K562 (cell line): ENCODE measurements around the gene SAT2. TPM values are rescaled to one million over a fixed set of nuclear protein-coding genes. Genes with fewer than 3 reads are reported as not detected.
A peak's percentile ranks its signal among the peaks of the same experiment; 100 is the strongest.

ENCODE experiments used
- BCL6 ChIP-seq: fragments of 250-450 bp; sonication (Bioruptor Pico); IDR thresholded peaks from 2 replicates; pipeline ENCODE4 v1.4.0; 2020
- CBFA2T2 ChIP-seq: fragments of 450-650 bp; conservative IDR thresholded peaks from 2 replicates; pipeline ENCODE4 v1.6.1; 2017; ENCODE audit warnings: mild to moderate bottlenecking
- DNMT1 ChIP-seq: fragments of 450-650 bp; IDR thresholded peaks from 2 replicates; pipeline ENCODE4 v1.6.1; 2016; ENCODE audit warnings: antibody characterized with exemption, mild to moderate bottlenecking
- HIVEP1 ChIP-seq: fragments of 250-450 bp; sonication (Bioruptor Pico); IDR thresholded peaks from 2 replicates; pipeline ENCODE4 v1.4.0; 2020; ENCODE audit warnings: mild to moderate bottlenecking
- LARP7 ChIP-seq: fragments of 450-650 bp; IDR thresholded peaks from 2 replicates; pipeline ENCODE4 v1.6.1; 2016
- MTF1 ChIP-seq: fragments of 250-450 bp; sonication (Bioruptor Pico); IDR thresholded peaks from 2 replicates; pipeline ENCODE4 v1.9.0; 2021; ENCODE audit warnings: moderate library complexity, mild to moderate bottlenecking, inconsistent platforms, borderline replicate concordance
- SREBF2 ChIP-seq: sonication (generic); formaldehyde crosslinking; IDR thresholded peaks from 2 replicates; pipeline ENCODE4 v1.4.0; 2020; ENCODE audit warnings: mild to moderate bottlenecking, missing genetic modification reagents
- U2AF1 ChIP-seq: fragments of 200-400 bp; formaldehyde crosslinking; optimal IDR thresholded peaks from 2 replicates; pipeline ENCODE3; 2017; ENCODE audit warnings: mild to moderate bottlenecking, low read depth, low read length, moderate library complexity
- ZNF12 ChIP-seq: sonication (generic); formaldehyde crosslinking; IDR thresholded peaks from 2 replicates; pipeline ENCODE4 v1.4.0; 2020; ENCODE audit warnings: mild to moderate bottlenecking, missing genetic modification reagents
- polyA plus RNA-seq, 8 experiments: library from polyadenylated mRNA; depleted of rRNA in 4 of 8; stranded (reverse) in 5 of 8; unstranded in 3 of 8; fragments of >200 nt; fragmentation: Nextera tagmentation in 2 of 8; fragmentation: Illumina TruSeq in 1 of 8; extraction: Ambion mirVana in 2 of 8; extraction: Trizol in 1 of 8; gene quantifications; 2 replicates each; pipeline versions ENCODE4 v1.2.1 to v1.2.3, GENCODE V29; 2011 to 2014; ENCODE audit warnings: inconsistent platforms in 1 of 8, missing spikeins in 1 of 8
- total RNA-seq, 7 experiments: library from RNA; depleted of rRNA in 6 of 7; stranded (reverse); fragments of >200 nt in 6 of 7; fragmentation: Illumina TruSeq in 2 of 7; extraction: Trizol in 2 of 7; gene quantifications; 2 replicates each; pipeline versions ENCODE4 v1.2.1 to v1.2.3, GENCODE V29; 2011 to 2021; ENCODE audit warnings: low replicate concordance in 1 of 7
- TF ChIP-seq, protein P1 (sequence below): fragments of 250-450 bp; sonication (Bioruptor Pico); IDR thresholded peaks from 2 replicates; pipeline ENCODE4 v1.9.0; 2021; ENCODE audit warnings: mild to moderate bottlenecking
- TF ChIP-seq, protein P2 (sequence below), 2 experiments: fragments of 450-650 bp; conservative IDR thresholded peaks; 2 replicates each; pipeline ENCODE4 v1.6.1; 2017; ENCODE audit warnings: mild to moderate bottlenecking in 2 of 2, moderate library complexity in 2 of 2
- TF ChIP-seq, protein P3 (sequence below): fragments of 450-650 bp; formaldehyde crosslinking; IDR thresholded peaks from 2 replicates; pipeline ENCODE4 v1.4.0; 2020; ENCODE audit warnings: mild to moderate bottlenecking
- TF ChIP-seq, protein P4 (sequence below): fragments of 200-800 bp; sonication (Bioruptor generic); IDR thresholded peaks from 2 replicates; pipeline ENCODE4 v1.6.1; 2017; ENCODE audit warnings: missing genetic modification characterization, missing compliant biosample characterization
- TF ChIP-seq, protein P5 (sequence below), 2 experiments: fragments of 450-650 bp; IDR thresholded peaks; 2 replicates each; pipeline ENCODE4 v1.6.1; 2016; ENCODE audit warnings: mild to moderate bottlenecking in 2 of 2, borderline replicate concordance in 1 of 2, low read depth in 1 of 2, moderate library complexity in 1 of 2

Gene SAT2
- total and polyA plus RNA-seq, 9 of the 15 experiments (the other 6 are each of a cell fraction or from before 2014, with no cell fraction given), result 2.0 to 8.0 (median 5.3) TPM

DNA sequence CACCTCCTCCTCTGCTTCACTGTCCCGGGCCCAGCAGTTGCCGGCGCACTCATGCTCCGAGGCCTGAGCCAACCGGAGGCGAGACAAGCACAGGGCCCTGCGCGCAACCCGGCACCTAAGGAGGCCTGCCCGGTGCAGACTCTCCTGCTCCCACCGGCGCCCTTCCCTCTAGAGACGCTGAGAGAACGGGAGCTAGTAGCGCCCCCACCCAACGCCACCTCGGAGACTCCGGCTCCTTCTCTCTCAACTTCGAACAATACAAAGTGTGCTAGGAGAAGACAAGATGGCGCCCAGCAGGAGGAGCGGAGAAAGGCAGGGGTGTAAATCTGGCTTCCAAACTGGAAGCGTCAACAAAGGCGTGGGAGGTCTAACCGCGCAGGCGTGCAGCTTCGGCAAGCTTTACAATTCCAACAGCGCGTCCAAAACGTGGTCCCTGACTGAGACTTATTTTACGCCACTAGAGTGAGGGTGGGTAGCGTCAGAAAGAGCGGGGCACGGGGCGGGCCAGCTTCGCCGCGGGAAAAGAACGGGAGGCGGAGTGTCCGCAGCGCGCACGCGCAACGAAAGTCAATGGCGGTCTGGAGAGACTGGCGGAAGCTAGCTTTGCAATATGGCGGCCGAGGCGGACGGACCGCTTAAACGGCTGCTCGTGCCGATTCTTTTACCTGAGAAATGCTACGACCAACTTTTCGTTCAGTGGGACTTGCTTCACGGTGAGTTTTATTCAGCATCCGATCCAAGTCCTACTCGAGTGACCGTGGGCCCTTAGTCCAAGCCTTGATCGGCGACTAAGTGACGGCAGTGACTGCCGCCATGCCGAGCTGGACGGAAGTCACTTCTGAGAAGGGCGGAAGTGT lies 44.1 kb downstream of the SAT2 start, which contains the start of gene MPDU1 (continued):
- TF ChIP-seq SREBF2 (CRISPR knock-in tag) (no peak), CBFA2T2 (no peak), U2AF1 (no peak), BCL6 (CRISPR knock-in tag) (no peak), DNMT1 (no peak), MTF1 (CRISPR knock-in tag) (no peak), LARP7 (no peak), HIVEP1 (no peak), ZNF12 (CRISPR knock-in tag) (no peak; the same call in 1 of the 2 replicates)
- TF ChIP-seq, protein P1, sequence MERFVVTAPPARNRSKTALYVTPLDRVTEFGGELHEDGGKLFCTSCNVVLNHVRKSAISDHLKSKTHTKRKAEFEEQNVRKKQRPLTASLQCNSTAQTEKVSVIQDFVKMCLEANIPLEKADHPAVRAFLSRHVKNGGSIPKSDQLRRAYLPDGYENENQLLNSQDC, result no peak
- TF ChIP-seq, protein P2, sequence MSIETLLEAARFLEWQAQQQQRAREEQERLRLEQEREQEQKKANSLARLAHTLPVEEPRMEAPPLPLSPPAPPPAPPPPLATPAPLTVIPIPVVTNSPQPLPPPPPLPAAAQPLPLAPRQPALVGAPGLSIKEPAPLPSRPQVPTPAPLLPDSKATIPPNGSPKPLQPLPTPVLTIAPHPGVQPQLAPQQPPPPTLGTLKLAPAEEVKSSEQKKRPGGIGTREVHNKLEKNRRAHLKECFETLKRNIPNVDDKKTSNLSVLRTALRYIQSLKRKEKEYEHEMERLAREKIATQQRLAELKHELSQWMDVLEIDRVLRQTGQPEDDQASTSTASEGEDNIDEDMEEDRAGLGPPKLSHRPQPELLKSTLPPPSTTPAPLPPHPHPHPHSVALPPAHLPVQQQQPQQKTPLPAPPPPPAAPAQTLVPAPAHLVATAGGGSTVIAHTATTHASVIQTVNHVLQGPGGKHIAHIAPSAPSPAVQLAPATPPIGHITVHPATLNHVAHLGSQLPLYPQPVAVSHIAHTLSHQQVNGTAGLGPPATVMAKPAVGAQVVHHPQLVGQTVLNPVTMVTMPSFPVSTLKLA (conservative IDR thresholded peaks at IDR 0.05), result peak; percentile 92 to 95
- TF ChIP-seq, protein P3, sequence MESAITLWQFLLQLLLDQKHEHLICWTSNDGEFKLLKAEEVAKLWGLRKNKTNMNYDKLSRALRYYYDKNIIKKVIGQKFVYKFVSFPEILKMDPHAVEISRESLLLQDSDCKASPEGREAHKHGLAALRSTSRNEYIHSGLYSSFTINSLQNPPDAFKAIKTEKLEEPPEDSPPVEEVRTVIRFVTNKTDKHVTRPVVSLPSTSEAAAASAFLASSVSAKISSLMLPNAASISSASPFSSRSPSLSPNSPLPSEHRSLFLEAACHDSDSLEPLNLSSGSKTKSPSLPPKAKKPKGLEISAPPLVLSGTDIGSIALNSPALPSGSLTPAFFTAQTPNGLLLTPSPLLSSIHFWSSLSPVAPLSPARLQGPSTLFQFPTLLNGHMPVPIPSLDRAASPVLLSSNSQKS (CRISPR knock-in tag), result no peak
- TF ChIP-seq, protein P4, sequence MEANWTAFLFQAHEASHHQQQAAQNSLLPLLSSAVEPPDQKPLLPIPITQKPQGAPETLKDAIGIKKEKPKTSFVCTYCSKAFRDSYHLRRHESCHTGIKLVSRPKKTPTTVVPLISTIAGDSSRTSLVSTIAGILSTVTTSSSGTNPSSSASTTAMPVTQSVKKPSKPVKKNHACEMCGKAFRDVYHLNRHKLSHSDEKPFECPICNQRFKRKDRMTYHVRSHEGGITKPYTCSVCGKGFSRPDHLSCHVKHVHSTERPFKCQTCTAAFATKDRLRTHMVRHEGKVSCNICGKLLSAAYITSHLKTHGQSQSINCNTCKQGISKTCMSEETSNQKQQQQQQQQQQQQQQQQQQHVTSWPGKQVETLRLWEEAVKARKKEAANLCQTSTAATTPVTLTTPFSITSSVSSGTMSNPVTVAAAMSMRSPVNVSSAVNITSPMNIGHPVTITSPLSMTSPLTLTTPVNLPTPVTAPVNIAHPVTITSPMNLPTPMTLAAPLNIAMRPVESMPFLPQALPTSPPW (CRISPR knock-in tag), result peak; percentile 78
- TF ChIP-seq, protein P5, sequence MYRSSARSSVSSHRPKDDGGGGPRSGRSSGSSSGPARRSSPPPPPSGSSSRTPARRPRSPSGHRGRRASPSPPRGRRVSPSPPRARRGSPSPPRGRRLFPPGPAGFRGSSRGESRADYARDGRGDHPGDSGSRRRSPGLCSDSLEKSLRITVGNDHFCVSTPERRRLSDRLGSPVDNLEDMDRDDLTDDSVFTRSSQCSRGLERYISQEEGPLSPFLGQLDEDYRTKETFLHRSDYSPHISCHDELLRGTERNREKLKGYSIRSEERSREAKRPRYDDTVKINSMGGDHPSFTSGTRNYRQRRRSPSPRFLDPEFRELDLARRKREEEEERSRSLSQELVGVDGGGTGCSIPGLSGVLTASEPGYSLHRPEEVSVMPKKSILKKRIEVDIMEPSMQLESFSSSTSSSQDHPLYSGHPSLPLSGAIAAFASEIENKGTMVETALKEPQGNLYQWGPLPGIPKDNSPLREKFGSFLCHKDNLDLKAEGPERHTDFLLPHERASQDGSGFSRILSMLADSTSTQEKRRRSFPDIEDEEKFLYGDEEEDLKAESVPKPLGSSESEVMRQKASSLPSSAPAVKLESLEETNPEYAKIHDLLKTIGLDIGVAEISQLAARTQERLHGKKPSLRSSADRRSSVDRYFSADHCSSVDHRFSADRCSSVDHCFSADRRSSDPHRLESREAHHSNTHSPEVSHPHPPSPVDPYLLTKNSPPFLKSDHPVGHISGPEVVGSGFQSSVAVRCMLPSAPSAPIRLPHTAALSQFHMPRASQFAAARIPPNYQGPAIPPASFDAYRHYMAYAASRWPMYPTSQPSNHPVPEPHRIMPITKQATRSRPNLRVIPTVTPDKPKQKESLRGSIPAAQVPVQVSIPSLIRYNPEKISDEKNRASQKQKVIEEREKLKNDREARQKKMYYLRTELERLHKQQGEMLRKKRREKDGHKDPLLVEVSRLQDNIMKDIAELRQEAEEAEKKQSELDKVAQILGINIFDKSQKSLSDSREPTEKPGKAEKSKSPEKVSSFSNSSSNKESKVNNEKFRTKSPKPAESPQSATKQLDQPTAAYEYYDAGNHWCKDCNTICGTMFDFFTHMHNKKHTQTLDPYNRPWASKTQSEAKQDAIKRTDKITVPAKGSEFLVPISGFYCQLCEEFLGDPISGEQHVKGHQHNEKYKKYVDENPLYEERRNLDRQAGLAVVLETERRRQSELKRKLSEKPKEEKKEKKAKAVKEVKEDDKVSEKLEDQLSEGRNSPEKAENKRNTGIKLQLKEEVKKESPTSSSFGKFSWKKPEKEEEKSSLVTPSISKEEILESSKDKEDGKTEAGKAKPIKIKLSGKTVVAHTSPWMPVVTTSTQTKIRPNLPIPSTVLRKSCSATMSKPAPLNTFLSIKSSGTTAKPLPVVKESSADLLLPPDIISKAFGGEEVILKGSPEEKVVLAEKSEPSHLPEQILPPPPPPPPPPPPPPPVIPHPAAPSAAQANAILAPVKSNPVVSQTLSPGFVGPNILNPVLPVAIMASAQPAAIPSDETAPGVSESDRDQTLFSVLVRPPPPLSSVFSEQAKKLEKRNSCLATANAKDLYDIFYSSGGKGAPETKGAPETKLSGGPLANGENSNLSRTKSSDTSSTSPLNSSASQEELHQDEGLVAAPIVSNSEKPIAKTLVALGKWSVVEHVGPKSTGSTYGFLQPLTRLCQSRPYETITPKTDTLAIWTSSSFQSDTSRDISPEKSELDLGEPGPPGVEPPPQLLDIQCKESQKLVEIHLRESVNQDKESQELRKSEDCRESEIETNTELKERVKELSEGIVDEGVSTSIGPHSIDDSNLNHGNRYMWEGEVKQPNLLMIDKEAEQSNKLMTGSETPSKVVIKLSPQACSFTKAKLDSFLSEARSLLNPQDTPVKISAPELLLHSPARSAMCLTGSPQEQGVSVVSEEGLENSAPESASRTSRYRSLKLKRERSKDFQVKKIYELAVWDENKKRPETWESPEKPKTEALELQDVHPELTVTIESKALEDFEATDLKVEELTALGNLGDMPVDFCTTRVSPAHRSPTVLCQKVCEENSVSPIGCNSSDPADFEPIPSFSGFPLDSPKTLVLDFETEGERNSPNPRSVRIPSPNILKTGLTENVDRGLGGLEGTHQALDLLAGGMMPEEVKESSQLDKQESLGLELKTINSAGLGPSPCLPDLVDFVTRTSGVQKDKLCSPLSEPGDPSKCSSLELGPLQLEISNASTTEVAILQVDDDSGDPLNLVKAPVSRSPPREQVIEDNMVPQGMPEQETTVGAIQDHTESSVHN (IDR thresholded peaks at IDR 0.05; ENCODE audit: borderline replicate concordance in 1 of 2, low read depth in 1 of 2), result peak in 1 of 2 experiments; percentile 41; a peak in 1 of 4 replicates
